ENCODE measurements around the gene VRTN. TPM values are rescaled to one million over a fixed set of nuclear protein-coding genes. Genes with fewer than 3 reads are reported as not detected.

The VRTN gene
- total RNA-seq, 1 donor from 2014 or later, result not detected

- no peaks in the 10 kb centered on the region for H3K36me3 Mint-ChIP-seq (ENCODE audit: low read depth)
- DNase-seq (ENCODE audit: low read depth, low spot score), result no peak
- no peak overlapping the region for H3K4me3 Mint-ChIP-seq
- H3K4me1 Mint-ChIP-seq, result peaks cover 4% of the 10 kb centered on the region
- no peak overlapping the region for H3K27ac Mint-ChIP-seq (ENCODE audit: unreplicated experiment)
- no peaks in the 10 kb centered on the region for H3K9me3 Mint-ChIP-seq
- H3K27me3 Mint-ChIP-seq (ENCODE audit: low read depth), result no peaks in the 10 kb centered on the region
- TF ChIP-seq, protein P1, sequence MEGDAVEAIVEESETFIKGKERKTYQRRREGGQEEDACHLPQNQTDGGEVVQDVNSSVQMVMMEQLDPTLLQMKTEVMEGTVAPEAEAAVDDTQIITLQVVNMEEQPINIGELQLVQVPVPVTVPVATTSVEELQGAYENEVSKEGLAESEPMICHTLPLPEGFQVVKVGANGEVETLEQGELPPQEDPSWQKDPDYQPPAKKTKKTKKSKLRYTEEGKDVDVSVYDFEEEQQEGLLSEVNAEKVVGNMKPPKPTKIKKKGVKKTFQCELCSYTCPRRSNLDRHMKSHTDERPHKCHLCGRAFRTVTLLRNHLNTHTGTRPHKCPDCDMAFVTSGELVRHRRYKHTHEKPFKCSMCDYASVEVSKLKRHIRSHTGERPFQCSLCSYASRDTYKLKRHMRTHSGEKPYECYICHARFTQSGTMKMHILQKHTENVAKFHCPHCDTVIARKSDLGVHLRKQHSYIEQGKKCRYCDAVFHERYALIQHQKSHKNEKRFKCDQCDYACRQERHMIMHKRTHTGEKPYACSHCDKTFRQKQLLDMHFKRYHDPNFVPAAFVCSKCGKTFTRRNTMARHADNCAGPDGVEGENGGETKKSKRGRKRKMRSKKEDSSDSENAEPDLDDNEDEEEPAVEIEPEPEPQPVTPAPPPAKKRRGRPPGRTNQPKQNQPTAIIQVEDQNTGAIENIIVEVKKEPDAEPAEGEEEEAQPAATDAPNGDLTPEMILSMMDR (conservative IDR thresholded peaks at IDR 0.05), result no peak
Measured at GRCh38 chr14:74407021-74407800, 58.9 kb downstream of the VRTN start.

DNA sequence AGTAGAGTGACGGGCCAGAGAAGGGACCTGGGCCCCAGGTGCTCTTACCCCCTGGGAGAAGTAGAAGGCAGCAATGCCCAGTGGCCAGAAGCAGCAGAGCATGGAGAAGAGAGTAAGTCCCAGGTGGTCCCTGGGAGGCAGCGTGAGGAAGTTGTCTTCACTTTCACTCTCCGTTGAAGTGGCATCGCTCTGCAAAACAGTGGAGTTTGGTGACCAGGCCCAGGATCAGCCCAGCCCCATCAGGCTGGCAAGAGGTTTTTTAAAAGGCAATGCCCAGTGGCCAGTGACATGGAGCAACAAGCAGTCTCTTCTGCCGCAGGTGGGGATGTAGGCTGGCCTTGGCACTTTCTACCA, 59.5 kb downstream of the VRTN start:
- Mint-ChIP-seq H3K27ac (ENCODE audit: unreplicated experiment) (no peak overlapping the region), H3K4me1 (peaks cover 2% of the 10 kb centered on the region), H3K4me3 (no peak overlapping the region), H3K36me3 (ENCODE audit: low read depth) (no peaks in the 10 kb centered on the region), H3K9me3 (no peaks in the 10 kb centered on the region), H3K27me3 (ENCODE audit: low read depth) (no peaks in the 10 kb centered on the region)
- TF ChIP-seq, protein P1 (conservative IDR thresholded peaks at IDR 0.05), result no peak
- DNase-seq (ENCODE audit: low read depth, low spot score), result no peak

DNA sequence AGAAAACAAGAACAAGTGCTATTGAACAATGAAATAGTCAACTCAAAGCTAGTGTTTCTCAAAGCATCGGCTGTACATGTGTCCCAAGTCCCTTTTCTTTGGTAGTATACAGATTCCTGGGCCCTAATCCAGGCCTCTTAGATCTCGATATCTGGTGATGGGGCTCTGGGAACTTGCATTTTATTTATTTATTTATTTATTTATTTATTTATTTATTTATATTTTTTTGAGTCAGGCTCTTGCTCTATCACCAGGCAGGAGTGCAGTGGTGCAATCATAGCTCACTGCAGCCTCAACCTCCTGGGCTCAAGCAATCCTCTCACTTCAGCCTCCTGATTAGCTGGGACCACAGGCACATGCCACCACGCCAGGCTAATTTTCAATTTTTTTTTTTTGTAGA, 60.6 kb downstream of the VRTN start:
- no peak overlapping the region for H3K27ac Mint-ChIP-seq (ENCODE audit: unreplicated experiment)
- H3K4me3 Mint-ChIP-seq, result no peak overlapping the region
- H3K27me3 Mint-ChIP-seq (ENCODE audit: low read depth), result no peaks in the 10 kb centered on the region
- H3K36me3 Mint-ChIP-seq (ENCODE audit: low read depth), result no peaks in the 10 kb centered on the region
- peaks cover 3% of the 10 kb centered on the region for H3K4me1 Mint-ChIP-seq
- TF ChIP-seq, protein P1 (conservative IDR thresholded peaks at IDR 0.05), result no peak
- no peak for DNase-seq (ENCODE audit: low read depth, low spot score)
- H3K9me3 Mint-ChIP-seq, result no peaks in the 10 kb centered on the region

- TF ChIP-seq, protein P1 (conservative IDR thresholded peaks at IDR 0.05), result no peak
- no peaks in the 10 kb centered on the region for H3K9me3 Mint-ChIP-seq
- H3K27me3 Mint-ChIP-seq (ENCODE audit: low read depth), result no peaks in the 10 kb centered on the region
- DNase-seq (ENCODE audit: low read depth, low spot score), result no peak
- H3K4me3 Mint-ChIP-seq, result no peak overlapping the region
- H3K36me3 Mint-ChIP-seq (ENCODE audit: low read depth), result no peaks in the 10 kb centered on the region
- no peak overlapping the region for H3K27ac Mint-ChIP-seq (ENCODE audit: unreplicated experiment)
- H3K4me1 Mint-ChIP-seq, result peaks cover 9% of the 10 kb centered on the region
Measured at GRCh38 chr14:74409441-74409840, 61.2 kb downstream of the VRTN start.

Other genes starting within 250 kb of the VRTN start
- 0.89 and 1.2 TPM in 2 replicates for gene VSX2, start 109.0 kb upstream of the VRTN start, total RNA-seq
- gene ABCD4, start 45.5 kb upstream of the VRTN start, total RNA-seq, result 98.8 TPM in 2 replicates
- gene SYNDIG1L, start 77.7 kb downstream of the VRTN start, total RNA-seq, result not detected in 2 replicates
- gene NPC2, start 144.8 kb downstream of the VRTN start, total RNA-seq, result 106 and 108 TPM in 2 replicates
- 37.8 and 40.6 TPM in 2 replicates for gene ISCA2, start 145.3 kb downstream of the VRTN start, total RNA-seq